ENCODE results near the gene LBR.
"Not testable (repeated sequence)": the region's sequence is repeated elsewhere in the genome, so short reads cannot be mapped to it uniquely, and the experiment has no call there.

LBR gene

DNA sequence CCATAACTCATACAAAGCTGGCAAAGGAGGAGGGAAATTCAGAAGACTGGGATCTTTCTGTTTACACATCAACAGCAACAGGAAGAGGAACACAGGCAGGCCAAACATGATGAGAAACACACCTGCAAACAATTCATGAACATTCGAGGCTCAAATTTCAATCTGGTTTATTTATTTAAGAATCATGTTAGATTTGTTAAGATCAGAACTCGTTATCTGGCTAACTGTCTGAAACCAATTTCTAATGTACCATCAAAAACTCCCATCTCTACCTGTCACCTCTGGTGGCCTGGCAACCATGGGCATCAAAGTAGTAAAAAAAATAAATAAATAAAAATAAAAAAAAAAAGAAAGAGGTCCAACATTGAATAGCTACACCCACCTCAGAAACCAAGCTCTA is 9.8 kb downstream of the LBR start:
- ATAC-seq, result no peak

DNA sequence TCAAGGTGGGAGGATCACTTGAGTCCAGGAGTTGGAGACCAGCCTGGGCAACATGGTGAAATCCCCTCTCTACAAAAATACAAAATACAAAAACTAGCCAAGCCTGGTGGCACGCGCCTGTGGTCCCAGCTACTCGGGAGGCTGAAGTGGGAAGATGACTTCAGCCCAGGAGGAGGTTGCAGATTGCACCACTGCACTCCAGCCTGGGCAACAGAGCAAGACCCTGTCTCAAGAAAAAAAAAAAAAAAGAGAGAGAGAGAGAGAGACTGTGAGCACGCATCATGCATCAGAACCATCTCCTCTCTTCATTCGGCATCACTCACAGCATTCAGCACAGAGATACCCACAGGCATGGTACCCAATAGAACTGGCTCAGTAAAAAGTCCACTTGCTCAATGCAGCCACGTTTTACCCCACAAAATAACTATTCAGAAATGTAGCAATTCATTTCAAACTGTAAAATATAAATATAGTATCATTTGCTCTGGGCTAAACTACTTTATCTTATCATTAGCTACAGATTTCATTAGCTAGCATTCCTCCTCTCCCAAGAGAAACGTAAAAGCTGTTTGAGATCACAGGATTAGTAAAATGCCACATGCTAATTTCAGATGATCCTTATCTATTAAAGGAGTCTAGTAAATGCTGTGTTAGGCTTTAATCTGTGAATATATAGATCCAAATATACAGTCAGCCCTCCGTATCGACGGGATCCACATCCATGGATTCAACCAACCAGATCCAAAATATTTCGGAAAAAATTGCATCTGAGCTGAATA is 11.7 kb downstream of the LBR start:
- no peak for ATAC-seq

DNA sequence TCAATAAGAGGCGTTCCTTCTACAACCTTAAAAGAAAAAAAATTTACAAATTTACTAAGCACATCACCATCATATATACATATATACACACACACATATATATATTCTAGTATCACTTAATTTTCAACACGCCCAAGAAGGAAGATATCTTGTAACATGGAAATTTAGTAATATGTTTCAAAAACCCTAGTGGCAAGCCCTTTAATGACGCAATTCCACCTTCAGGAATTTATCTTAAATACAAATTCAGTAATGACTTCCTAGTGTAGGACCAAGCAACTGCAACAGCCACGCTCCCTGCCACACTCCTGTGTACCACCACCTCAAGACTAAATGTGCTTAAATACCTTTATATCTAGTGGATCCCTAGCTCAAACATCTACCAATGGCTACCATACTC is 12.5 kb downstream of the LBR start:
- no peak for ATAC-seq

DNA sequence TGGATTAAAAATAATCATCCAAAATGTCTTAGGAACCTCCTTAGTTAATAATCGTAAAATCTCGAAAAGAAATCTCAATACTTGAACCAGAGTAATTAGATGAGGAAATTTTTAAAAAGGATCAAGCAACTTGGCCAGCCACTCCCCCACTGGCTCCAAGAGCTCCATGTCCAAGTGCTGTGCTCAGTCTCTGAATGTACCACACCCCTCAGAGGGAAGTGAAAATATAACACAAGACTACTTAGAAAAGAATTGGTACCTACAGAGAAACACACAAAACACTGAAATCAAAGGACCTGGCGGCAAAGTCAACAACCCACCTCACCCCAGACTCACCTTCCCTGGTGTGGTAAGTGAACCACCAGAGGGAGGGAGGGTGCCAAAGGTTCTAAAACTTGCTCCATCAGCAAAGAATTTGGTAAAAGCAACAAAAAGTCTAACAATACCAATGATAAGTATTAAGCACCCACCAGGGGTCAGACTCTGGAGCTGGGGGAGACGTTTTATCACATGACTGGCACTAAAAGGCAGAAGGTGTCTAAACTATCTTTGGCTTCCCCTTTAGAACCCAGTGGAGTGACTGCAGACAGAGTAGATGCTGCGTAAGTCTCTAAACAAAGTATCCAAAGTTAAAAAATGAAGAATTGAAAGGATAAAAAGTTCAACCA is 14.0 kb downstream of the LBR start:
- no peak for ATAC-seq

DNA sequence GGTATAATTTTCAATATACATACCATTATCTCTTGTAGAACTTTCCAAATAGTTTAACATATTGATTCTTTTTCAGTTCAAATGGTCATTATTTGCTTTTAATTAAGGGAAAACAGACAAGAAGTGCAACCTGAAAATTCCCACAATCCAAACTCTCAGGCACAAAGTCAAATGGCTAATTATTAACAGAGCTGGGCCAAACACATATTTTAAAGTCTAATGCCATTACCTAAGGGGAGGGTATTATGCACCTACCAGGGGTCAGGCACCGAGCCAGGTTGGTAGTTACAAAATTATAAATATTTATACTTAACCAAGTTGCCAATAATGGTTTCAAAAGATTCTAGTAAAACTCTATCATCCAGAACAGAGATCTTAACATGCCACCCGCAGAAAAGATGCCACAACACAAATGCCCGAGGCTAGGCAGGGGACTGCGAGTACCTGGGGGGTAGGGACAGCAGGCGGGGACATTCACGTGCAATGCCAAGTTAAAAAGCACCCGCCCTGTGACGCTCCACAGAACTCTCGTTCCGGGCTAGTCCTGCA is 15.0 kb downstream of the LBR start:
- no peak for ATAC-seq

- ATAC-seq, result no peak
These were observed 15.5 kb downstream of the LBR start for GRCh38 chr1:225412321-225412720.

DNA sequence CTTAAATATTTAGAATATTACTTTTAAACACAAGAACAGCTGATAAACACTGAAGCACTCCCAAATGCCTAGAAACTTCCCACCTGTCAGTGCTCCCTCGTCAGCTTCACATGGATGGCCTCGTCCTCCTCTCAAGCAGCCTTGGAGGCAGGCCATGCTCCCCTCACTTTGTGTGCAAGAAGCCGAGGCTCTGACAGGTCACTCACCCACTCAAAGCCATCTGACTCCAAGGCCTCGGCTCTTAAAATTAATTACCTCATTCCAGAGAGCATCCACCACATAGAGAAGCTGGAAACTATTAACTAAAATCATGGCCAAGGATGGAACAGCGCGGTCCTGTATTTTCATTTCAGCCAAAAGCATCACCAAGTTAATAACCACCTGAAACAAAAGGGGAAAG is 17.8 kb downstream of the LBR start:
- no peak for ATAC-seq

- ATAC-seq, result no peak
These were observed 18.8 kb downstream of the LBR start for GRCh38 chr1:225409051-225409450.

GRCh38 chr1:225408249-225408648 is 19.6 kb downstream of the LBR start:
- no peak for ATAC-seq

DNA sequence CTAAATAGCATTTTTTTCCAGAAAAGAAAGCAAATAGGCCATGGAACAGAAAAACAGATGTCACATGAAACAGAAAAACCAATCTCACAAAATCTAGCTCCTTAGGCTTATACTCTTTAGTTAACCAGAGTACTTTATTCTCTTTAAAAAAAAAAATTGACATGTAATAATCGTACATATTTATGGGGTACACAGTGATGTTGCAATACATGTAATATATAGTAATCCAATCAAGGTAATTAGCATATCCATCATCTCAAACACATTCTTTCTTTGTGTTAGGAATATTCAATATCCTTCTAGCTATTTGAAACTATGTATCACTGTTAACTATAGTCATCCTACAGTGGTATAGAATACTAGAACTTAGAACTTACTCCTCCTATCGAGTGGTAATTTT is 20.1 kb downstream of the LBR start:
- no peak for ATAC-seq

- no peak for ATAC-seq
These were observed 20.7 kb downstream of the LBR start for GRCh38 chr1:225406976-225407725.

GRCh38 chr1:225400968-225401367 is 26.9 kb downstream of the LBR start:
- ATAC-seq, result no peak

DNA sequence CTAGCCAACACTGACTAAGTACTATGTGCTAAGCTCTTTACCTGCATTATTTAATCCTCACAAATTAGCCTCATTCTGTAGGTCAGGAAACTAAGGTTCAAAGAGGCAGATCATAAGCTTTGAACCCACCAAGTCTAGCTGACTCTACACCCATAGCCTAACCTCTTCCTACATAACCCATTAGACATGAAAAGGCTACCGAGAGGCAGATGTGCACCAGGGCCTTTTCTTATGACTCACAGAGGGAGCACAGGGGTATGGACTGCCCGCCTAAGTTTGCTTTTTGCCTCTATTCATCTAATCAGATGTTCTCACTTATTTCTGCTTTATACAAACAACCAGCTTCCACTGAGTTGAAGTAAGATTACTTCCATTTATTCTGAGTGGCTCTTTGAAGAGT is 31.5 kb downstream of the LBR start:
- ATAC-seq, result no peak

DNA sequence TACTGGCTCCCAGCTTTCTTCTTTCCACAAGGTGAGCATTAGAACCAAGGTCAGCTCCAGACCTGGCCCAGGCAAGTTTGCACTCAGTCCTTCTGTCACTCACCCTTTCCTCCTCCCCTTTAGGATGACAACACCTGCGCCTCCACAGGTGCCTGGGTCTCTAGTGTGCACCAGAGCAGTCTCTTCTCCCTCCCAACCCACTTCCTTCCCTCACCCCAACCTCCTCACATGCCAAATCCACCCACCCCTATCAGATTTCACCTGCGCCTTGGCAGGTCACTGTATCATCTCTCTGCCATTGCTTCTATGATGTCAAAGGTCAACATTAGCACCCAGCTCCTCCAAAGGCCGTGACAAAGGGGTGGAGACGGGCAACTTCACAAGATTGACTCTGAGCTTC is 38.0 kb downstream of the LBR start:
- ATAC-seq, result no peak

DNA sequence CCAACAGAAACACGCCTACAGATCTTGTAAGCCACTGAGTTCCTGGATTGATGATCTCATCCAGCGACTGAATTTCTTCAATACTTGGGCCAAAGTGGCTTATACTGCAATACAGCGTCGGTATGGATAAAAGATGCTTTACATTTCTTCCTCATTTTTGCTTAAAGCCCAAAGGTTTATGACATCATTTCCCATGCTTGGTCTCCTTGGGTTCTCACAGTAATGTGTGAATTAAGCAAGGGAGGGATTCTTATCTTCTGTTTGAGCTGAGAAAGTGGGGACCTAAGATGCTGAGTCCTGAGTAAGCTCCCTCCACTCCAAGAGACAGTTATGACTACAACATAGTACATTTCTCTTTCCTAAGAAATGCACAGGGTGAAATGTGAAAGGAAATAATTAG is 39.5 kb downstream of the LBR start:
- no peak for ATAC-seq

GRCh38 chr1:225386860-225387259 is 41.0 kb downstream of the LBR start:
- ATAC-seq, result not testable (repeated sequence)

DNA sequence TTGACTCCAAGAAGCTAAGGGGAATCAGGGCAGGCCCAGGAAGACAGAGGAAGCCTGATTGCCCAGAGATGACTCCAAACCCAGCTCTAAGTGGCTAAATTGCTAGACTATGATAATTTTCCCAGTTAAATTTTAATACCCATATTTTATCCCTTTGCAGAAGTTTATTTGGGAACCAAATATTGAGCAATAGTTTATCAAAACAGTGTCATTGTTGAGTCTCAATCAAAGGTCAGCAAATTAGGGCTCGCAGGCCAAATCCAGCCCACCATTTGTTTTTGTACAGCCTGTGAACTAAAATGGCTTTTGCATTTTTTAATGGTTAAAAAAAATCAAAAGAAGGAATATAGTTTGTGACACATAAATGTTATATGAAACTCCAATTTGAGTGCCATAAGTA is 47.1 kb downstream of the LBR start:
- no peak for ATAC-seq

DNA sequence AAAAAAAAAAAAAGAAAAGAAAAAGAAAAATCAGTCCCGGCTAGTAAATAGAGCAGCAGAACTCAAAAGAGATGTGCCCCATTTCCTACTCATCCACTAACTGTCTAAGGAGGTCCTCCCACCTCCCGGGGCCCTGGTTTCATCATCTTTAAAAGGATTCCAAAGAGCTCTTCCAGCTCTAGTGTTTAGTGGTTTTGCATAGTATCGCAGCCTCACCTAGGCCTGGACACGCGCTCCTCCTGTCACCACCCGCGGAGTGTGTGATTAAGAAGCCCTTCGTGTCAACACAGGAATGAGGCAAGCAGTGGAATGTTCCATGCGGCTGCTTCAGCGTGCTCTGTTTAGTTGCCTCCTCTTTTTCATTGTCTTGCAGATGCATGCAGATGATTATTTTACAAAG is 49.0 kb downstream of the LBR start:
- no peak for ATAC-seq

DNA sequence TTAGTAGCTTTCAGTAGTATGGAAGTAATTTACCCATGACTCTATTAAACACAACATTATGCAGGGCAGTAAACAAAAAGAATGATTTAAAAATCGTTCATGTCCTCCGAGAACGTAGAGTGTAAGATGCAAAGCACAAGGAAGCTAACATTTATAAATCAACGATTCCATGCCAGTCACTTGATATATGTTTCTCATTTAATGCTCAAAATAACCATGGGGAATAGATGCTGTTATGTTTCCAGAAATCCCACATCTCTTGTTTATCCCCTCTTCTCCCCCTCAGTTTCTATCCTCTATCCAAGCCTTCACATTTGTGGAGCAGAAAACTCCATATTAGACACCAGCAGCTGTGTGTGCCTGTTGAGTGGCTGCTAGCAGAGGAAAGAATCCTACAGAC is 52.8 kb downstream of the LBR start:
- ATAC-seq, result no peak

- ATAC-seq, result no peak
These were observed 54.7 kb downstream of the LBR start for GRCh38 chr1:225373155-225373554.

DNA sequence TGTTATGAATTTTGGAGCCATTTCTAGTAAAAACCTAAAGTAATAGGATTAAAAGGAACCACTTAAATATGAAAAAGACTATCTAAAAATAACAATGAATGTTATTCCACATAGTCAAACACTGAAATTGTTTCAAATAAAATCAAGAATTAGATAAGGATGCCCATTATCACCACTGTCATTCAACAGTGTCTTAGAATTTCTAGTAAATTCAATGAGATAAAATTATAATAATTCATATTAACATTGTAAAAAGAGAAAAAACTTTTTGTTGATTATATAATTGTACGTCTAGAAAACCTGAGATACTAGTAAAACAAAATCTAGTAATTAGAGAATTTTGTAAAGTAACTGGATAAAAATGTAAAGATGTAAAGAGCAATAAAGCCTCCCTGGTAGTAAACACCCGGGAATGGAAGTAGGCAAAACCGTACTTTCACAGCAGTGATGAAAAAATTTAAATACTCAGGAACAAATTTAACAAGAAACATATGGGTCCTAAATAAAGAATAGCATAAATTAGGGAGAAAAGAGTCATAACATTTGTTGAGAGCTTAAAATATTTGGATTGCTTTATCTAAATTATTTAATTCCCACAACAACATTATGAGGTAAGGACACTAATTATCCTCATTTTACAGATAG is 56.4 kb downstream of the LBR start:
- no peak for ATAC-seq

DNA sequence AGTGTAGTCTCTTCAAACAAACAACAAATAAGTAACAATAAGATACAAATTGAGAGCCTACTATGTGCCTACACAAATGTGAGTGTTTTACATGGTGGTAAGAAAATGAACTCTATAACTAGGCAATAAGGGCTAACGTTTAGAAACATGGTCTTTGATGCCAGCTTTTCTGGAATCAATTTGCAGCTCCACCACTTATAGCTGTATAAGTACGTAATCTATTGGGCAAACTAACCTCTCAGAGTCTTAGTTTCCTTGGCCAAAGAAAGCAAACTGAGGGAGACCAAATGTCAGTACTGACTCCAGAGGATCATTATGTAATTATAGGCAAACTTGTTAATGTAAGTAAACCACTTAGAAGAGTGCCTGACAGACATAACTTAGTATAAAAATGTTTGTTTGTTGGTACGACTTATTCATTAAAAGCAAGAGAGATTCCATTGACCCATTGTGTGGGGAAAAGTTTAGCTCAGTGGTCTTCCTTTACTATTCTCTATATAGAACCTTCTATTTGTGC is 59.7 kb downstream of the LBR start:
- ATAC-seq, result no peak

DNA sequence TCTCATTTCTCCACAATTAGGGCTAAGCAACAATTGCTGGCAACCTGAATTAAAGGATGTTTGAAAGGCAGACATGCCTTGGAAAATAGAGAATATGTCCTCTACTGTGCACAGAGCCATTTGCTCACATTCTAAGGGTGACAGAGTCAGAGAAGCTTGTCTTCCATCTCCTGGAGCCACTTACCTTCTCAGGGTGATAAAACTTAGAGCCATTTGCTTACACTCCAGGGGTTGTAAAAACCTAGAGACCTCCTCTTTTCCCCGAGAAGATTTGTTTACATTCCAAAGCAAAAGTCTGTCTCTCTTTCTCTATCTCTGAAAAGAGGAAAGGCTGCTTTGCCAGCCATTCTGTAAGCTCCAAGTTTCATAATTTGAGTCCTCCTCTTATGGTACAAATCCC is 61.3 kb downstream of the LBR start:
- ATAC-seq, result no peak
